Measurements from ENCODE around the gene NUP205. TPM values are rescaled to one million over a fixed set of nuclear protein-coding genes. Genes with fewer than 3 reads are reported as not detected.
"Not testable (repeated sequence)": the region's sequence is repeated elsewhere in the genome, so short reads cannot be mapped to it uniquely, and the experiment has no call there.

Gene NUP205
- total RNA-seq, 2 donors from 2014 or later: 45.4 to 47.4 TPM

GRCh38 chr7:135601182-135601581 is 43.5 kb downstream of the NUP205 start:
- Mint-ChIP-seq H3K36me3 (ENCODE audit: low read depth) (peaks cover 3% of the 10 kb centered on the region), H3K27ac (peak overlapping the region; percentile 37), H3K27me3 (no peaks in the 10 kb centered on the region), H3K4me3 (no peak overlapping the region), H3K4me1 (peaks cover 2% of the 10 kb centered on the region)
- ATAC-seq (no peak), DNase-seq (no peak)
- no peaks in the 10 kb centered on the region for H3K9me3 ChIP-seq (ENCODE audit: control insufficient read depth, low read length, poor library complexity, severe bottlenecking)

- Mint-ChIP-seq H3K27me3 (no peaks in the 10 kb centered on the region), H3K4me1 (peaks cover 2% of the 10 kb centered on the region), H3K36me3 (ENCODE audit: low read depth) (peaks cover 6% of the 10 kb centered on the region), H3K27ac (no peak overlapping the region), H3K4me3 (no peak overlapping the region)
- DNase-seq: no peak
- no peaks in the 10 kb centered on the region for H3K9me3 ChIP-seq (ENCODE audit: control insufficient read depth, low read length, poor library complexity, severe bottlenecking)
- no peak for ATAC-seq
Measured at GRCh38 chr7:135602304-135602703, 44.6 kb downstream of the NUP205 start.

GRCh38 chr7:135616136-135616535 is 58.4 kb downstream of the NUP205 start:
- H3K4me1 Mint-ChIP-seq: no peaks in the 10 kb centered on the region
- DNase-seq (no peak), ATAC-seq (no peak)
- H3K9me3 ChIP-seq (ENCODE audit: control insufficient read depth, low read length, poor library complexity, severe bottlenecking): no peaks in the 10 kb centered on the region
- H3K36me3 Mint-ChIP-seq (ENCODE audit: low read depth): peaks cover 6% of the 10 kb centered on the region
- H3K27me3 Mint-ChIP-seq: no peaks in the 10 kb centered on the region
- no peak overlapping the region for H3K4me3 Mint-ChIP-seq
- no peak overlapping the region for H3K27ac Mint-ChIP-seq

GRCh38 chr7:135617781-135618180 is 60.1 kb downstream of the NUP205 start:
- no peak for DNase-seq
- peaks cover 6% of the 10 kb centered on the region for H3K36me3 Mint-ChIP-seq (ENCODE audit: low read depth)
- no peaks in the 10 kb centered on the region for H3K9me3 ChIP-seq (ENCODE audit: control insufficient read depth, low read length, poor library complexity, severe bottlenecking)

GRCh38 chr7:135618510-135618909 is 60.8 kb downstream of the NUP205 start:
- ATAC-seq: no peak
- no peaks in the 10 kb centered on the region for H3K9me3 ChIP-seq (ENCODE audit: control insufficient read depth, low read length, poor library complexity, severe bottlenecking)
- Mint-ChIP-seq H3K27me3 (no peaks in the 10 kb centered on the region), H3K27ac (no peak overlapping the region), H3K4me1 (no peaks in the 10 kb centered on the region), H3K4me3 (no peak overlapping the region), H3K36me3 (ENCODE audit: low read depth) (peaks cover 6% of the 10 kb centered on the region)
- no peak for DNase-seq

More at GRCh38 chr7:135617781-135618180, 60.1 kb downstream of the NUP205 start:
- H3K4me3 Mint-ChIP-seq: no peak overlapping the region
- H3K27me3 Mint-ChIP-seq: no peaks in the 10 kb centered on the region
- ATAC-seq: no peak
- no peaks in the 10 kb centered on the region for H3K4me1 Mint-ChIP-seq
- no peak overlapping the region for H3K27ac Mint-ChIP-seq

- Mint-ChIP-seq H3K4me1 (no peaks in the 10 kb centered on the region), H3K36me3 (ENCODE audit: low read depth) (peaks cover 8% of the 10 kb centered on the region), H3K4me3 (no peak overlapping the region), H3K27ac (no peak overlapping the region), H3K27me3 (no peaks in the 10 kb centered on the region)
- ATAC-seq: no peak
- no peak for DNase-seq
- H3K9me3 ChIP-seq (ENCODE audit: control insufficient read depth, low read length, poor library complexity, severe bottlenecking): no peaks in the 10 kb centered on the region
Measured at GRCh38 chr7:135620447-135620846, 62.7 kb downstream of the NUP205 start.

- DNase-seq (no peak), ATAC-seq (peak; percentile 56)
- no peaks in the 10 kb centered on the region for H3K9me3 ChIP-seq (ENCODE audit: control insufficient read depth, low read length, poor library complexity, severe bottlenecking)
- peaks cover 8% of the 10 kb centered on the region for H3K36me3 Mint-ChIP-seq (ENCODE audit: low read depth)
- H3K4me3 Mint-ChIP-seq: no peak overlapping the region
- H3K27ac Mint-ChIP-seq: no peak overlapping the region
- no peaks in the 10 kb centered on the region for H3K4me1 Mint-ChIP-seq
- H3K27me3 Mint-ChIP-seq: no peaks in the 10 kb centered on the region
Measured at GRCh38 chr7:135620980-135621850, 63.5 kb downstream of the NUP205 start.

- no peaks in the 10 kb centered on the region for H3K9me3 ChIP-seq (ENCODE audit: control insufficient read depth, low read length, poor library complexity, severe bottlenecking)
- Mint-ChIP-seq H3K4me3 (no peak overlapping the region), H3K27me3 (no peaks in the 10 kb centered on the region), H3K36me3 (ENCODE audit: low read depth) (peaks cover 12% of the 10 kb centered on the region), H3K27ac (no peak overlapping the region), H3K4me1 (peaks cover 5% of the 10 kb centered on the region)
- DNase-seq (no peak), ATAC-seq (no peak)
Measured at GRCh38 chr7:135634191-135634878, 76.6 kb downstream of the NUP205 start.

- not testable (repeated sequence) for H3K4me1 Mint-ChIP-seq; H3K36me3 Mint-ChIP-seq (ENCODE audit: low read depth); H3K9me3 ChIP-seq (ENCODE audit: control insufficient read depth, low read length, poor library complexity, severe bottlenecking); ATAC-seq; H3K27ac Mint-ChIP-seq; DNase-seq; H3K4me3 Mint-ChIP-seq; H3K27me3 Mint-ChIP-seq
Measured at GRCh38 chr7:135639690-135640089, 82.0 kb downstream of the NUP205 start.

- peaks cover 3% of the 10 kb centered on the region for H3K4me1 Mint-ChIP-seq
- no peaks in the 10 kb centered on the region for H3K27me3 Mint-ChIP-seq
- H3K4me3 Mint-ChIP-seq: no peak overlapping the region
- no peak overlapping the region for H3K27ac Mint-ChIP-seq
- no peaks in the 10 kb centered on the region for H3K36me3 Mint-ChIP-seq (ENCODE audit: low read depth)
- no peak for ATAC-seq
- no peak for DNase-seq
- H3K9me3 ChIP-seq (ENCODE audit: control insufficient read depth, low read length, poor library complexity, severe bottlenecking): no peaks in the 10 kb centered on the region
Measured at GRCh38 chr7:135644154-135644553, 86.4 kb downstream of the NUP205 start.

- H3K36me3 Mint-ChIP-seq (ENCODE audit: low read depth): no peaks in the 10 kb centered on the region
- no peak overlapping the region for H3K27ac Mint-ChIP-seq
Measured at GRCh38 chr7:135644729-135645128, 87.0 kb downstream of the NUP205 start.

GRCh38 chr7:135645296-135645904 is 87.7 kb downstream of the NUP205 start:
- H3K27ac Mint-ChIP-seq: no peak overlapping the region
- no peaks in the 10 kb centered on the region for H3K9me3 ChIP-seq (ENCODE audit: control insufficient read depth, low read length, poor library complexity, severe bottlenecking)
- no peak overlapping the region for H3K4me3 Mint-ChIP-seq
- H3K36me3 Mint-ChIP-seq (ENCODE audit: low read depth): no peaks in the 10 kb centered on the region
- peaks cover 3% of the 10 kb centered on the region for H3K4me1 Mint-ChIP-seq
- DNase-seq (no peak), ATAC-seq (peak; percentile 81)
- no peaks in the 10 kb centered on the region for H3K27me3 Mint-ChIP-seq

More at GRCh38 chr7:135644729-135645128, 87.0 kb downstream of the NUP205 start:
- H3K9me3 ChIP-seq (ENCODE audit: control insufficient read depth, low read length, poor library complexity, severe bottlenecking): no peaks in the 10 kb centered on the region
- no peaks in the 10 kb centered on the region for H3K27me3 Mint-ChIP-seq
- H3K4me1 Mint-ChIP-seq: peaks cover 3% of the 10 kb centered on the region
- ATAC-seq (no peak), DNase-seq (no peak)
- H3K4me3 Mint-ChIP-seq: no peak overlapping the region

- no peak overlapping the region for H3K4me3 Mint-ChIP-seq
- no peaks in the 10 kb centered on the region for H3K36me3 Mint-ChIP-seq (ENCODE audit: low read depth)
- ATAC-seq (no peak), DNase-seq (no peak)
- H3K27ac Mint-ChIP-seq: no peak overlapping the region
- peaks cover 3% of the 10 kb centered on the region for H3K4me1 Mint-ChIP-seq
- no peaks in the 10 kb centered on the region for H3K9me3 ChIP-seq (ENCODE audit: control insufficient read depth, low read length, poor library complexity, severe bottlenecking)
- H3K27me3 Mint-ChIP-seq: no peaks in the 10 kb centered on the region
Measured at GRCh38 chr7:135647755-135648154, 90.0 kb downstream of the NUP205 start.
